HCT116 (cell line): Measurements from ENCODE around the gene DELE1. TPM values are rescaled to one million over a fixed set of nuclear protein-coding genes. Genes with fewer than 3 reads are reported as not detected.

Experiments used
- ATAC-seq: fragments of 200-7000 bp; cut with Tn5 transposase; 2 replicates; pipeline ENCODE4 v1.9.1; 2020; ENCODE audit warnings: mild to moderate bottlenecking, moderate library complexity
- BruUV-seq: library from RNA; stranded (reverse); fragments of 400-500 nt; replicated peaks from 2 replicates; lab custom pipeline; 2021; lab: Mats Ljungman, UMichigan
- CTCF ChIA-PET: fragments of 300-600 bp; sonication (Branson Sonifier 250); formaldehyde crosslinking; loops from one replicate; lab custom pipeline; 2021; ENCODE audit warnings: antibody characterized with exemption; lab: Charles Lee
- POLR2A ChIA-PET: fragments of 300-600, 350-600 bp; sonication (Branson Sonifier 250); formaldehyde crosslinking; loops from one replicate; lab custom pipeline; 2021; ENCODE audit warnings: antibody characterized with exemption; lab: Charles Lee
- RAD21 ChIA-PET, 2 experiments: fragments of 300-600 bp; sonication (Branson Sonifier 250); formaldehyde crosslinking; loops; one replicate each; lab custom pipeline; 2023; ENCODE audit warnings: low total read pairs in 2 of 2; ENCODE audit not compliant: uncharacterized antibody in 2 of 2, unreplicated experiment in 2 of 2, low non-redundant PET in 1 of 2; lab: Charles Lee
- DNase-seq: peaks from one replicate; pipeline ENCODE4 v3.0.0-alpha.2; 2010; ENCODE audit warnings: low read depth, low spot score
- H2AFZ ChIP-seq: fragments of 200-600 bp; shearing (Covaris generic), sonication (generic); 2 replicates; pipeline ENCODE4 v1.6.1; 2017; ENCODE audit warnings: low read depth, mixed run types, mixed read lengths, antibody characterized with exemption, low read length; ENCODE audit not compliant: poor library complexity, severe bottlenecking
- H3K27ac ChIP-seq: 2 replicates; pipeline ENCODE4 v1.5.1; 2012; ENCODE audit warnings: low read depth, low read length
- H3K27me3 ChIP-seq: fragments of 200-600 bp; sonication (generic); 2 replicates; pipeline ENCODE4 v1.6.1; 2016; ENCODE audit warnings: mixed run types, low read length, mixed read lengths; ENCODE audit not compliant: insufficient read depth
- H3K36me3 ChIP-seq, 2 experiments: fragments of 200-500 bp in 1 of 2; fragments of 200-600 bp in 1 of 2; sonication (Bioruptor generic) in 1 of 2; sonication (generic) in 1 of 2; 2 replicates each; pipeline versions ENCODE4 v1.5.1 to v1.6.1; 2014 to 2016; ENCODE audit warnings: low read length in 2 of 2, inconsistent platforms in 1 of 2, mixed read lengths in 1 of 2, mixed run types in 1 of 2; ENCODE audit not compliant: insufficient read depth in 2 of 2, control insufficient read depth in 1 of 2
- H3K4me1 ChIP-seq, 2 experiments: fragments of 200-600 bp in 1 of 2; sonication (generic) in 1 of 2; 2 replicates each; pipeline versions ENCODE4 v1.5.1 to v1.6.1; 2012 to 2017; ENCODE audit warnings: low read length in 2 of 2, inconsistent platforms in 1 of 2, mild to moderate bottlenecking in 1 of 2, mixed read lengths in 1 of 2, mixed run types in 1 of 2, moderate library complexity in 1 of 2; ENCODE audit not compliant: insufficient read depth in 2 of 2, control insufficient read depth in 1 of 2
- H3K4me2 ChIP-seq: fragments of 200-600 bp; sonication (generic); 2 replicates; pipeline ENCODE4 v1.6.1; 2017; ENCODE audit warnings: mixed run types, low read length, mixed read lengths
- H3K4me3 ChIP-seq, 2 experiments: fragments of 200-600 bp in 1 of 2; sonication (generic) in 1 of 2; replicated peaks in 1 of 2; 2 replicates each; pipeline ENCODE4 v1.5.1; 2011 to 2016; ENCODE audit warnings: low read length in 2 of 2, control low read depth in 1 of 2, low read depth in 1 of 2, mild to moderate bottlenecking in 1 of 2, mixed read lengths in 1 of 2, mixed run types in 1 of 2
- H3K79me2 ChIP-seq: fragments of 200-600 bp; sonication (generic); 2 replicates; pipeline ENCODE4 v1.6.1; 2017; ENCODE audit warnings: mild to moderate bottlenecking, mixed run types, low read length, moderate library complexity, mixed read lengths; ENCODE audit not compliant: insufficient read depth
- H3K9ac ChIP-seq: fragments of 200-600 bp; sonication (generic); 2 replicates; pipeline ENCODE4 v1.6.1; 2016; ENCODE audit warnings: low read length, mixed read lengths
- H3K9me2 ChIP-seq: fragments of 200-600 bp; sonication (generic), shearing (Covaris generic); 2 replicates; pipeline ENCODE4 v1.6.1; 2017; ENCODE audit warnings: mixed run types, mild to moderate bottlenecking, moderate library complexity; ENCODE audit not compliant: insufficient read depth
- H3K9me3 ChIP-seq, 2 experiments: fragments of 200-500 bp in 1 of 2; fragments of 200-600 bp in 1 of 2; sonication (Bioruptor generic) in 1 of 2; sonication (generic) in 1 of 2; 2 replicates each; pipeline ENCODE4 v1.6.1; 2014 to 2017; ENCODE audit warnings: low read length in 2 of 2, mixed read lengths in 2 of 2, inconsistent platforms in 1 of 2, low read depth in 1 of 2, mild to moderate bottlenecking in 1 of 2, mixed run types in 1 of 2, moderate library complexity in 1 of 2; ENCODE audit not compliant: control insufficient read depth in 1 of 2, insufficient read depth in 1 of 2
- H4K20me1 ChIP-seq: fragments of 200-600 bp; sonication (generic), shearing (Covaris generic); 2 replicates; pipeline ENCODE4 v1.6.1; 2017; ENCODE audit warnings: mixed run types, mild to moderate bottlenecking, moderate library complexity; ENCODE audit not compliant: insufficient read depth
- CEBPB ChIP-seq: IDR thresholded peaks from 2 replicates; pipeline ENCODE4 v1.6.1; 2012; ENCODE audit warnings: low read depth
- CTCF ChIP-seq, 3 experiments: fragments of 200-600 bp in 1 of 3; sonication (generic) in 1 of 3; IDR thresholded peaks in 2 of 3; conservative IDR thresholded peaks in 1 of 3; 2 replicates each; pipeline ENCODE4 v1.5.1; 2012 to 2017; ENCODE audit warnings: low read depth in 2 of 3, low read length in 2 of 3, antibody characterized with exemption in 1 of 3, borderline replicate concordance in 1 of 3, control low read depth in 1 of 3, mild to moderate bottlenecking in 1 of 3, mixed read lengths in 1 of 3, mixed run types in 1 of 3, moderate library complexity in 1 of 3; ENCODE audit not compliant: insufficient read depth in 1 of 3
- EGR1 ChIP-seq: IDR thresholded peaks from 2 replicates; pipeline ENCODE4 v1.6.1; 2012; ENCODE audit warnings: low read depth
- ELF1 ChIP-seq: IDR thresholded peaks from 2 replicates; pipeline ENCODE4 v1.6.1; 2012; ENCODE audit warnings: low read depth, borderline replicate concordance
- EZH2 ChIP-seq: fragments of 200-600 bp; sonication (generic); IDR thresholded peaks from 2 replicates; pipeline ENCODE4 v1.6.1; 2017; ENCODE audit warnings: antibody characterized with exemption, mixed run types
- JUND ChIP-seq: IDR thresholded peaks from 2 replicates; pipeline ENCODE4 v1.6.1; 2012
- MAX ChIP-seq: IDR thresholded peaks from 2 replicates; pipeline ENCODE4 v1.6.1; 2012
- POLR2A ChIP-seq: IDR thresholded peaks from 2 replicates; pipeline ENCODE4 v1.7.0; 2011; ENCODE audit warnings: borderline replicate concordance; ENCODE audit not compliant: insufficient read depth, insufficient read length; ENCODE audit errors: extremely low read depth
- POLR2AphosphoS5 ChIP-seq: IDR thresholded peaks from 2 replicates; pipeline ENCODE4 v1.6.1; 2011; ENCODE audit warnings: mild to moderate bottlenecking, low read depth, low read length, moderate library complexity
- RAD21 ChIP-seq: IDR thresholded peaks from 2 replicates; pipeline ENCODE4 v1.6.1; 2012; ENCODE audit warnings: low read depth, mild to moderate bottlenecking
- SP1 ChIP-seq: IDR thresholded peaks from 2 replicates; pipeline ENCODE4 v1.6.1; 2012; ENCODE audit warnings: low read depth
- SRF ChIP-seq: IDR thresholded peaks from 2 replicates; pipeline ENCODE4 v1.6.1; 2012; ENCODE audit warnings: low read depth
- ZBTB33 ChIP-seq: IDR thresholded peaks from 2 replicates; pipeline ENCODE4 v1.6.1; 2011; ENCODE audit warnings: mild to moderate bottlenecking, low read length, moderate library complexity; ENCODE audit not compliant: insufficient replicate concordance; ENCODE audit errors: extremely low read depth
- ZNF274 ChIP-seq: fragments of 200-500 bp; sonication (Bioruptor generic); IDR thresholded peaks from 2 replicates; pipeline ENCODE4 v1.6.1; 2014; ENCODE audit warnings: mild to moderate bottlenecking, low read depth, low read length, inconsistent platforms
- intact Hi-C: fragments of 100-400 bp; cut with micrococcal nuclease; formaldehyde crosslinking; loops from 2 replicates; pipeline ENCODE4 v1.10.0; 2022
- total RNA-seq: library from RNA; stranded (reverse); gene quantifications from one replicate; pipeline ENCODE4 v1.2.1, GENCODE V29; 2021; ENCODE audit not compliant: unreplicated experiment

The DELE1 gene
- total RNA-seq, 1 experiment from 2014 or later, result 74.1 TPM

GRCh38 chr5:141944076-141944475 is 20.4 kb downstream of the DELE1 start:
- ChIA-PET CTCF (interaction anchor here (1.1 to 2.0 kb wide), 3 partner anchors 14 to 25 kb away, joined by 3 to 6 read pairs (median 3); partner anchors contain the start of genes PCDH12 and RNF14), POLR2A (no interaction called here), RAD21 (no interaction called here)
- H3K79me2 ChIP-seq, result no peaks in the 10 kb centered on the region
- no peak overlapping the region for H3K4me2 ChIP-seq
- no peak overlapping the region for H3K4me3 ChIP-seq
- H3K9me2 ChIP-seq, result no peaks in the 10 kb centered on the region
- no peak overlapping the region for H2AFZ ChIP-seq
- H3K9me3 ChIP-seq, result no peaks in the 10 kb centered on the region
- no peak overlapping the region for H3K9ac ChIP-seq
- intact Hi-C loops, result no loop called here
- no peaks in the 10 kb centered on the region for H3K27me3 ChIP-seq
- 0 out of 4 replicates have a peak, but pooled peaks cover 0 to 4% of the 10 kb centered on the region in 2 experiments for H3K36me3 ChIP-seq
- no TSS peak for BruUV-seq
- no peaks in the 10 kb centered on the region for H4K20me1 ChIP-seq
- no peak for DNase-seq
- ATAC-seq, result no peak
- H3K27ac ChIP-seq, result no peak overlapping the region
- TF ChIP-seq RAD21 (no peak), SP1 (no peak), CTCF (IDR thresholded peaks at IDR 0.05 in 2 of 3, conservative IDR thresholded peaks at IDR 0.05 in 1 of 3; ENCODE audit: borderline replicate concordance in 1 of 3, insufficient read depth in 1 of 3, low read depth in 2 of 3, low read length in 2 of 3) (no peak), EGR1 (no peak), POLR2AphosphoS5 (peak; percentile 32; the same call in 1 of the 2 replicates), EZH2 (no peak)
- H3K4me1 ChIP-seq, result peaks cover 5 to 17% of the 10 kb centered on the region in 2 experiments; a peak in 3 of 4 replicates

- DNase-seq (no peak), ATAC-seq (no peak)
- no peak overlapping the region for H3K9ac ChIP-seq
- ChIA-PET RAD21 (no interaction called here), POLR2A (no interaction called here), CTCF (interaction anchor here (2.0 kb wide), 1 partner anchor 15 kb away, joined by 6 read pairs; no protein-coding TSS in a partner anchor)
- no TSS peak for BruUV-seq
- H3K79me2 ChIP-seq, result no peaks in the 10 kb centered on the region
- no peaks in the 10 kb centered on the region for H3K9me3 ChIP-seq
- H4K20me1 ChIP-seq, result no peaks in the 10 kb centered on the region
- H3K27ac ChIP-seq, result no peak overlapping the region
- no peaks in the 10 kb centered on the region for H3K36me3 ChIP-seq
- H3K9me2 ChIP-seq, result no peaks in the 10 kb centered on the region
- H3K27me3 ChIP-seq, result no peaks in the 10 kb centered on the region
- intact Hi-C loops, result no loop called here
- no peak overlapping the region for H3K4me3 ChIP-seq
- no peak overlapping the region for H2AFZ ChIP-seq
- H3K4me2 ChIP-seq, result no peak overlapping the region
- H3K4me1 ChIP-seq, result peaks cover 5 to 14% of the 10 kb centered on the region in 2 experiments; a peak in 3 of 4 replicates
- no peak for TF ChIP-seq POLR2A
- no peak for TF ChIP-seq JUND
- no peak for TF ChIP-seq MAX
- TF ChIP-seq CEBPB, result no peak
- TF ChIP-seq ZBTB33, result no peak
- TF ChIP-seq ZNF274, result no peak
- TF ChIP-seq ELF1, result no peak
- no peak for TF ChIP-seq SRF
- TF ChIP-seq SP1, result no peak
These were observed 21.9 kb downstream of the DELE1 start for GRCh38 chr5:141945511-141946051.
